Keratinocyte (primary cell): ENCODE measurements around the gene GMPR2. TPM values are rescaled to one million over a fixed set of nuclear protein-coding genes. Genes with fewer than 3 reads are reported as not detected.

ENCODE experiments used
- DNase-seq: peaks from one replicate; pipeline ENCODE4 v3.0.0-alpha.2; 2011; ENCODE audit warnings: low read depth, missing footprints, low spot score
- FAIRE-seq: peaks from 2 replicates; lab custom pipeline; 2011; peaks lifted over from hg19 to GRCh38; lab: Jason Lieb, UNC
- H2AFZ ChIP-seq: 2 replicates; pipeline ENCODE4 v1.6.0; 2012; ENCODE audit warnings: low read length, control low read depth, inconsistent platforms; ENCODE audit not compliant: control insufficient read depth
- H3K27ac ChIP-seq: 2 replicates; pipeline ENCODE4 v1.5.1; 2011; ENCODE audit warnings: low read length; ENCODE audit not compliant: control insufficient read depth, insufficient read depth
- H3K27me3 ChIP-seq: 3 replicates; pipeline ENCODE4 v1.6.0; 2011; ENCODE audit warnings: low read length; ENCODE audit not compliant: control insufficient read depth, insufficient read depth; ENCODE audit errors: extremely low read depth
- H3K36me3 ChIP-seq, 2 experiments: 2 replicates in 1 of 2; 3 replicates in 1 of 2; pipeline ENCODE4 v1.5.1; 2011; ENCODE audit warnings: low read length in 2 of 2, mild to moderate bottlenecking in 1 of 2; ENCODE audit not compliant: control insufficient read depth in 2 of 2, insufficient read depth in 2 of 2; ENCODE audit errors: extremely low read depth in 1 of 2
- H3K4me1 ChIP-seq: 3 replicates; pipeline ENCODE4 v1.5.1; 2011; ENCODE audit warnings: low read length; ENCODE audit not compliant: control insufficient read depth, insufficient read depth; ENCODE audit errors: extremely low read depth
- H3K4me2 ChIP-seq: 3 replicates; pipeline ENCODE4 v1.6.0; 2011; ENCODE audit warnings: low read depth, low read length; ENCODE audit not compliant: control insufficient read depth, insufficient read depth; ENCODE audit errors: extremely low read depth
- H3K4me3 ChIP-seq, 3 experiments: fragments of 200-600 bp in 1 of 3; sonication (generic) in 1 of 3; 2 replicates in 2 of 3; 3 replicates in 1 of 3; pipeline ENCODE4 v1.5.1; 2011 to 2016; ENCODE audit warnings: low read length in 3 of 3, mild to moderate bottlenecking in 3 of 3, control low read depth in 2 of 3, inconsistent platforms in 1 of 3, low read depth in 1 of 3, mixed read lengths in 1 of 3, mixed run types in 1 of 3, moderate library complexity in 1 of 3; ENCODE audit not compliant: control insufficient read depth in 2 of 3, insufficient read depth in 2 of 3; ENCODE audit errors: extremely low read depth in 1 of 3
- H3K79me2 ChIP-seq: 2 replicates; pipeline ENCODE4 v1.6.0; 2012; ENCODE audit warnings: low read length; ENCODE audit not compliant: control insufficient read depth, insufficient read depth
- H3K9ac ChIP-seq: 3 replicates; pipeline ENCODE4 v1.6.0; 2011; ENCODE audit warnings: low read length; ENCODE audit not compliant: control insufficient read depth, insufficient read depth; ENCODE audit errors: extremely low read depth
- H3K9me1 ChIP-seq: 3 replicates; pipeline ENCODE4 v1.6.0; 2011; ENCODE audit warnings: low read length; ENCODE audit not compliant: control insufficient read depth, insufficient read depth; ENCODE audit errors: extremely low read depth
- H3K9me3 ChIP-seq: 2 replicates; pipeline ENCODE4 v1.5.1; 2012; ENCODE audit warnings: low read depth, low read length; ENCODE audit not compliant: control insufficient read depth
- H4K20me1 ChIP-seq: 3 replicates; pipeline ENCODE4 v1.6.0; 2011; ENCODE audit warnings: low read length; ENCODE audit not compliant: control insufficient read depth, insufficient read depth; ENCODE audit errors: extremely low read depth
- EZH2 ChIP-seq: IDR thresholded peaks from one replicate; pipeline ENCODE4 v1.6.1; 2012; ENCODE audit warnings: inconsistent platforms, mild to moderate bottlenecking, low read length, moderate library complexity
- dilution Hi-C: fragments of 300-500 bp; cut with MboI; formaldehyde crosslinking; loops from one replicate; pipeline ENCODE4 v1.7.0; 2020; ENCODE audit warnings: low sequenced_read_pairs; ENCODE audit not compliant: extremely low pct_ligation_motif_present
- polyA minus RNA-seq, 3 experiments: library from RNA; depleted of rRNA, polyadenylated mRNA; stranded (reverse); fragments of >200 nt; gene quantifications; 1 replicate in 1 of 3; 2 replicates in 1 of 3; 3 replicates in 1 of 3; pipeline ENCODE4 v1.2.3, GENCODE V29; 2011
- polyA plus RNA-seq, 5 experiments: library from polyadenylated mRNA; depleted of rRNA in 3 of 5; stranded (reverse) in 3 of 5; stranded (forward) in 1 of 5; unstranded in 1 of 5; fragments of >200 nt; gene quantifications; 1 replicate in 1 of 5; 2 replicates in 3 of 5; 3 replicates in 1 of 5; pipeline versions ENCODE4 v1.2.1 to v1.2.3, GENCODE V29; 2011 to 2012; ENCODE audit warnings: missing spikeins in 2 of 5, low read depth in 1 of 5, low replicate concordance in 1 of 5
- TF ChIP-seq, protein P1 (sequence below), 3 experiments: IDR thresholded peaks in 1 of 3; conservative IDR thresholded peaks in 1 of 3; optimal IDR thresholded peaks in 1 of 3; 2 replicates in 2 of 3; 3 replicates in 1 of 3; pipeline versions ENCODE3 to v1.5.1; 2011; ENCODE audit warnings: low read length in 3 of 3, mild to moderate bottlenecking in 3 of 3, moderate library complexity in 2 of 3, control low read depth in 1 of 3, inconsistent platforms in 1 of 3; ENCODE audit not compliant: insufficient read depth in 2 of 3; ENCODE audit errors: extremely low read depth in 1 of 3

Gene GMPR2
- polyA plus RNA-seq (84.1 to 90.0 TPM (median 84.6 TPM) in 3 replicates), polyA minus RNA-seq (76.9 to 98.2 TPM (median 79.0 TPM) in 3 replicates)
- polyA plus RNA-seq (2011; ENCODE audit: low read depth), result 20.8 TPM
- 75.6 and 78.2 TPM in 2 replicates for polyA plus RNA-seq (2011; cell fraction: cytosol; rRNA removed)
- polyA plus RNA-seq (2011; cell fraction: nucleus; rRNA removed), result 97.9 and 98.6 TPM in 2 replicates
- polyA plus RNA-seq (2012; ENCODE audit: low replicate concordance), result 48.3 and 76.4 TPM in 2 replicates
- polyA minus RNA-seq (2011; cell fraction: cytosol; rRNA and poly(A)+ RNA removed), result 41.6 TPM
- polyA minus RNA-seq (2011; cell fraction: nucleus; rRNA and poly(A)+ RNA removed), result 40.4 and 41.3 TPM in 2 replicates

DNA sequence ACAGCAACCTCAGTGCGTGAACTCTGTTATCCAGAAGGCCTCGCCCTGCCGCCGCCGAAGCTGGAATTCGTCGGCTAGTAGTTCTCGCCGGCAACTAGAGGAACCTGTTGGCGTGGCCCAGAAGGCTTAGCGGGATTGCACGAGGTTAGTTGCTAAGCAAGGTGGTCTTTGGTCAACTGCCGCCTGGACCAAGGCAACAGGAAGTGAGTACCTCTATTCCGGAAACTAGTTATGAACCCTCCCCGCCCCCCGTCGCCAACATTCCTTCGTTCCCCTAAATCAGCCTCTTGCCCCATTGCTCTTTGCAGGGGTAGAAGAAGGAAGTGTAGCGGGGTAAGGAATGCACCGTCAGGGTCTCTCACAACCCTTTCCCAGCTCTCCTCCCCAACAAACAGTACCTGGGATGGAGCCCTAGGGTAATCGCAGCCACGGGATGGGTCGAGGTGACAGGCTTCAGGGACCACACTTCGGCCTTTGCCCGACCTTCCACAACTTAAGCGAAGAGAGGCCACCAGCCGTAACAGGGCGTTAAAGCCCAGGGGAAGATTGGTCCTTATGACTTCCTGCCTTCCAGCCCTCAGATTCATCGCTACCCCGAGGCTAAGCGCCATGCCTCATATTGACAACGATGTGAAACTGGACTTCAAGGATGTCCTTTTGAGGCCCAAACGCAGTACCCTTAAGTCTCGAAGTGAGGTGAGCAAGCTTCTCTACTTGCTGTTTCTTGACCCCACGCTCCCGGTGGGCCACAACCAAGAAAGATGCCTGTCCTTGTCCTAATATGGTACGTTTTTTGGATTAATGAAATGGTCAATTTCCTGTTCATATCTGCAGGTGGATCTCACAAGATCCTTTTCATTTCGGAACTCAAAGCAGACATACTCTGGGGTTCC, at the start of gene GMPR2:
TSS of gene GMPR2 (plus strand) at position 285 of the 893 bp plus-strand sequence. CDS start at position 610, 325 bp downstream.
- Histone ChIP-seq H3K36me3 (peaks cover 16 to 33% of the 10 kb centered on the region in 2 experiments), H3K79me2 (peaks cover 62% of the 10 kb centered on the region), H3K9ac (peak within 1 kb of the TSS; percentile 94), H3K9me3 (no peaks in the 10 kb centered on the region), H3K4me3 (peak within 1 kb of the TSS; percentile 70 to 83 (median 82)), H3K4me1 (peaks cover 30% of the 10 kb centered on the region), H2AFZ (peak within 1 kb of the TSS; percentile 96), H4K20me1 (no peaks in the 10 kb centered on the region), H3K27ac (peak within 1 kb of the TSS; percentile 97), H3K4me2 (peak within 1 kb of the TSS; percentile 98), H3K9me1 (no peaks in the 10 kb centered on the region), H3K27me3 (no peaks in the 10 kb centered on the region)
- DNase-seq, result no peak
- TF ChIP-seq, protein P1, sequence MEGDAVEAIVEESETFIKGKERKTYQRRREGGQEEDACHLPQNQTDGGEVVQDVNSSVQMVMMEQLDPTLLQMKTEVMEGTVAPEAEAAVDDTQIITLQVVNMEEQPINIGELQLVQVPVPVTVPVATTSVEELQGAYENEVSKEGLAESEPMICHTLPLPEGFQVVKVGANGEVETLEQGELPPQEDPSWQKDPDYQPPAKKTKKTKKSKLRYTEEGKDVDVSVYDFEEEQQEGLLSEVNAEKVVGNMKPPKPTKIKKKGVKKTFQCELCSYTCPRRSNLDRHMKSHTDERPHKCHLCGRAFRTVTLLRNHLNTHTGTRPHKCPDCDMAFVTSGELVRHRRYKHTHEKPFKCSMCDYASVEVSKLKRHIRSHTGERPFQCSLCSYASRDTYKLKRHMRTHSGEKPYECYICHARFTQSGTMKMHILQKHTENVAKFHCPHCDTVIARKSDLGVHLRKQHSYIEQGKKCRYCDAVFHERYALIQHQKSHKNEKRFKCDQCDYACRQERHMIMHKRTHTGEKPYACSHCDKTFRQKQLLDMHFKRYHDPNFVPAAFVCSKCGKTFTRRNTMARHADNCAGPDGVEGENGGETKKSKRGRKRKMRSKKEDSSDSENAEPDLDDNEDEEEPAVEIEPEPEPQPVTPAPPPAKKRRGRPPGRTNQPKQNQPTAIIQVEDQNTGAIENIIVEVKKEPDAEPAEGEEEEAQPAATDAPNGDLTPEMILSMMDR (optimal IDR thresholded peaks at IDR 0.05 in 1 of 3, IDR thresholded peaks at IDR 0.05 in 1 of 3, conservative IDR thresholded peaks at IDR 0.05 in 1 of 3; ENCODE audit: extremely low read depth in 1 of 3, insufficient read depth in 2 of 3, low read length in 3 of 3), result no peak
- no peak for TF ChIP-seq EZH2
- FAIRE-seq, result no peak
- dilution Hi-C loops, result no loop called here

DNA sequence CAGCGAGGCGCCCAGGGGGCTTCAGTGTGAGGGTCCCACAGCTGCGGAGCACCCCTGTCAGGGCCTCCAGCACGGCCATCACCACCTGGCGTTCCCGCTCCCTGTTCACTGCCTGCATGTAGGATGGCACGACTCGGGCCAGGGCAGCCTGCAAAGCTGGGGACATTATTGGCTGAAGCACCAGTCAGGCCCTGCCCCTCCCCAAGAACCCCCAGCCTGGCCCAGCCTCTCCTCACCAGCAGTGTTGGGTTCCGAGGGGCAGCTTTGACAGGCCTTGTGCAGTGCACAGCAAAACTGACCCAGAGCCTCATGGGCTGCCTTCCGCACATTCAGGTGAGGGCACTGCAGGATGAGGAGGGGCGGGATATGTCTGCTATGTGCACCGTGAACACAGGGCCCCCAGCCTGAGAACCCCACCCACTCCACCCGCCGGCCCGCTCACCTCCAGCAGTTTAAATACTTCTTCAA, 49.7 kb upstream of the GMPR2 start:
- Histone ChIP-seq H3K27ac (no peak overlapping the region), H3K9me3 (no peaks in the 10 kb centered on the region), H3K9ac (no peak overlapping the region), H3K79me2 (peaks cover 12% of the 10 kb centered on the region), H3K9me1 (no peaks in the 10 kb centered on the region), H3K4me1 (peaks cover 9% of the 10 kb centered on the region), H3K36me3 (peaks cover 55 to 61% of the 10 kb centered on the region in 2 experiments), H3K4me2 (no peak overlapping the region), H4K20me1 (peaks cover 12% of the 10 kb centered on the region), H3K4me3 (no peak overlapping the region), H2AFZ (no peak overlapping the region), H3K27me3 (no peaks in the 10 kb centered on the region)
- no peak for DNase-seq
- TF ChIP-seq EZH2, result no peak
- TF ChIP-seq, protein P1 (optimal IDR thresholded peaks at IDR 0.05 in 1 of 3, IDR thresholded peaks at IDR 0.05 in 1 of 3, conservative IDR thresholded peaks at IDR 0.05 in 1 of 3; ENCODE audit: extremely low read depth in 1 of 3, insufficient read depth in 2 of 3, low read length in 3 of 3), result no peak
- dilution Hi-C loops, result no loop called here
- FAIRE-seq, result no peak
